DMS153 treated with DMSO at 0.1 percent for 48 hours (cell line): Measurements from ENCODE around the gene PRUNE2.
A peak's percentile ranks its signal among the peaks of the same experiment; 100 is the strongest.
"Not testable (repeated sequence)": the region's sequence is repeated elsewhere in the genome, so short reads cannot be mapped to it uniquely, and the experiment has no call there.

Source experiments
- DNase-seq: peaks from one replicate; lab custom pipeline; 2025; ENCODE audit not compliant: unreplicated experiment; lab: John Stamatoyannopoulos, UW

Gene PRUNE2

DNA sequence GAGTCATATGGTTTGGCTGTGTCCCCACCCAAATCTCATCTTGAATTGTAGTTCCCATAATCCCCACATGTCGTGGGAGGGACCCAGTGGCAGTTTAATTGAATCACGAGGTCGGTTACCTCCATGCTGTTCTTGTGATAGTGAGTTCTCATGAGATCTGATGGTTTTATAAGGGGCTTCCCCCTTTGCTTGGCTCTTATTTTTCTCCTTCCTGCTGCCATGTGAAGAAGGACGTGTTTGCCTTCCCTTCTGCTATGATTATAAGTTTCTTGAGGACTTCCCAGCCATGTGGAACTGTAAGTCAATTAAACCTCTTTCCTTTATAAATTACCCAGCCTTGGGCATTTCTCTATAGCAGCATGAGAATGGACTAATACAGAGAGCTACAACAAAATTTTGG is 163.0 kb downstream of the PRUNE2 start:
- not testable (repeated sequence) for DNase-seq

- no peak for DNase-seq
Observed at GRCh38 chr9:76741524-76741923, 164.4 kb downstream of the PRUNE2 start.

- no peak for DNase-seq
Observed at GRCh38 chr9:76738402-76738801, 167.5 kb downstream of the PRUNE2 start.

DNA sequence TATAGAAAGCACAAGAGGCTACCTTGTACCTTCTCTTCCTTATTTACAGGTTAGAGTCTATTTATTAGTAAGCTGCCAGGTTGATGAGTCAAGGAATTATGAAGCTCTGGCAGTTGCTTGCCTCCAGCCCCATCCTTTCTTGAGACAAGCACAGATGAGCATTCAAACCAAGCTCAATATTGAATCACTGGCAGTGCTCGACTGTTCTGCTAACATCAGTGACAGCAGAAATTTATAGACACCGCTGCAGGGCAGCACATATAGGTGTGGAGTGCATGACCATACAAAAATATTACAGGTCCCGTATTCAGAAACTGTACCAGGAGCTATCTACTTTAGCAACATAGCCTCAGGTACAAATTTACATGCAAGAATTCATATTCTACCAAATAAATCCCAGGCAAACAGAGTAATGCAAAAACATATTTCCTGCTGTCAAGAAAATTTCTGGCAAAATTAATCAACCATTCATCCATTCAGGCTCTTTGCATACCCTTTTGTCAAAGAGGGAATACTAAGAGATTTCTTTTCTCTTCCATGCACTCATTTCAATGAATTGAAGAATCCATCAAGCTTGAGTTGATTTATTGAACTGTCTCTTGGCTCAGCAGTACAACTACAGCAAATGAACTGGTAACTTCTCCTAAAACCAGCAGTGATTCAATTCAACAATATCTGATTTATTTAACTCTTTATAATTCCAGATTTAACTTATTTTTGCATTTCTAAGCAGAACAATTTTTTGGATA is 168.6 kb downstream of the PRUNE2 start:
- DNase-seq = no peak

DNA sequence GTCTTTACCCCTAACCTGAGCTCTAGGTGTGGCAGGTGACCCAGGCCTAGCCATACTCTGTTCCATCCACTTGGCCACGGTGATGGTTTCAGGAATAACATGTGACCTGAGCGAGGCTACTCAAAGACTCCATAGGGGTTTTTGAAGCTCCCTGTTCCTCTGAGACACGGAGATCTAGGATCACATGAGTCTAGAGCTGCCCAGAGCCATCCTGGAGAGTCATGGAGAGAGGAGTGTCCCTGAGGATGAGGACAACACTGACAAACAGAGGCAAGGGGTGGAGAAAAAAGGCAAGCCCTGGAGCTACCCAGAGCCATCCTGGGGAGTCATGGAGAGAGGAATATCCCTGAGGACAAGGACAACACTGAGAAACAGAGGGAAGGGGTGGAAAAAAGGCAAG is 171.2 kb downstream of the PRUNE2 start:
- DNase-seq = no peak

GRCh38 chr9:76733096-76733495 is 172.8 kb downstream of the PRUNE2 start:
- no peak for DNase-seq

GRCh38 chr9:76732341-76732958 is 173.5 kb downstream of the PRUNE2 start:
- no peak for DNase-seq

- DNase-seq = no peak
Observed at GRCh38 chr9:76730801-76731200, 175.1 kb downstream of the PRUNE2 start.

- peak; percentile 84 for DNase-seq
Observed at GRCh38 chr9:76729980-76730737, 175.8 kb downstream of the PRUNE2 start.

GRCh38 chr9:76729116-76729515 is 176.8 kb downstream of the PRUNE2 start:
- DNase-seq = no peak

GRCh38 chr9:76725885-76726284 is 180.0 kb downstream of the PRUNE2 start:
- DNase-seq = no peak

- DNase-seq = peak; percentile 68
Observed at GRCh38 chr9:76725011-76725546, 180.8 kb downstream of the PRUNE2 start.

DNA sequence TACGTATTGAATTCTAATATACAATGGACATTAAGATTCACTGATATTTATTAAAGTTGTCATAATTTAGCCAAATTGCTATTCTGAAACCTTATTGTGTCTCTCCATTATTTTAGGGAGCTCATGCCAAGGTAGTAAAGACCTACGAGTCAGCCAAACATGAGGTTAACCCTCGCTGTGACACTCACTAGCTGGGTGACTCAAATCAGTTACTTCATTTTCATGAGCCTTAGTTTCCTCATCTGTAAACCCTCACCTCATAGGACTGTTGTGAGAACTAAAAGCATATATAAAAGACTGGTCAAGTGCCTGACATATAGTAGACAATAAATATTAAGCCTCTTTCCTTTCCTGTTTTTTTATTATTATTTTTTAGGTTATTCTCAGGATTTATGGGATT is 185.7 kb downstream of the PRUNE2 start:
- no peak for DNase-seq

GRCh38 chr9:76718166-76718565 is 187.7 kb downstream of the PRUNE2 start:
- no peak for DNase-seq

DNA sequence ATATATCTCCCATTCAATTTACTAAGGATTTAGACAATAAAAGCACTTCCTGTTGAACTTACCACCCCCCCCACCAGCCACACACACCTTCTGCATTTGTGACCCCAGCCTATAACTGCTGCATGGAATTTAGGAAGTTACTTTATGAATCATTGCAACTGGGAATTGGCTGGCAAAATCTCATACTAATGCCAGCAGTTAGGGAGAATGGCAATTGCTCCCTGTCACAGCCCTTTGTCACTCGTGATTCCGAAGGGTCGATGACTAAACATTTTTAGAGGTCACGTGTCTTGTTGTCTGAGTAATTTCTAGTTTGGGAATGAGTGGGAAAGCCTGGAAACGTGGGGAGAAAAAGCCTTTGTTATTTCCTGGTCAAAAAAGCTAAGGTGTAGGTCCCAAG is 188.3 kb downstream of the PRUNE2 start:
- DNase-seq = peak; percentile 81

DNA sequence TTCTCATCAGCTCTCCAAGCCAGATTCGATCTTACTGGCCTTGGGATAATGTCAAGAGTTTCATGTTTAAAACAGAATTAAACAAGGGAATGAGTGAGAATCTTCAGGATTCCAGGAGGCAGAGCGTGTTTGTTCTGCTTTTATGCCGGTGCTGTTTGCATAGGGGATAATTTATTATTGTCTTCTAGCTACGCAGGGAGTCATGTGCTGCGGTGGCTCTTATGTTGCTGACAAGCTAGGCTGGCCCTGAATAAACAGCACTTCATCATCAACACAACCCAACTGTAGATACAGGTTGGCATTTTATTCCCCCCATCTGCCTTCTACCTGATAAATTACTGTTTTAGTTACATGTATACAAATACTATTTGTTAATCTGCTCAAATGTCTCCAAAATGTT is 188.7 kb downstream of the PRUNE2 start:
- peak; percentile 81 for DNase-seq

DNA sequence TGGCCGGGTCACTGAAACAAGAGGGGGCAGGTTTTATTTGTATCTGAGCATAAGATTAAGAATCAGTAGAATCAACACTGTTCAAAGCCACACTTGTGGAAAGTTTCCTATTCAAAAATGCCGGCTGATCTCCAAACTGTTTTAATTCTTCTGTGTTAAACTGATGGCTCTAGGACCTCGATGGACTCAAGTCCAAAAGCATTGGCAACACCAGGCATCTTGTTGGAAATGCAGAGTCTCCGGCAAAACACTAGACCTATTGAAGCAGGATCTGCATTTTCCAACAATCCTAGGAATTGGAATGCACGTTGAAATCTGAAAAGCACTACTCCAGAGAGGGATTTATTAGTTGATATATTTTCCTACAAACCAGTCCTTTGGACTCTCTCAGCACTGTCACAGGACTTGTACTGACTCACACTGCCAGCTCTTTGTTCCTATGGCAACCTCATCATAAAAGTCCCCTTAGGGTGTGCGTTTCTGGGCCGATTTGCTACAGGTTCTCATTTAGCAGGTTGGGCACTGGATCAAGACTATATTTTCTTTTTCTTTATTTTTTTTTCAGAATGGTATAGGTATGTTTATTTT is 189.7 kb downstream of the PRUNE2 start:
- no peak for DNase-seq

DNA sequence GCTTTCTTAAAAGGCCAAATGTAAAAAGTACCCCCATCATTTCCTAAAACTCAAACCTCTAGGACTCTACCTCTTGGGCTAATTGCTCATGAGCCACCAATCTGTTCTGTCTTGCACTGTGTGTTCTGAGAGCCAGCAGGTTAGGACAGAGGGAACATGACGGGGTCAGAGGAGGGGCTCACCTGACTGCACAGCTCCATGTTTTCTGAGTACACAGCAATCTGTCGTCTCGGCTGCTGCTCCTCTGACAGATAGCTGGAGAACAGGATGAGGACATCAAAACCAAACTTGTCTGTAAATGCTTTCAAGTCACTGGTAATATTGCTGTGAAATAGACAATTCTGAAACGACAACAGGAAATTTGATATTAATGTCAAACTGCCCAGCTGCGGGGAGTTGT is 192.5 kb downstream of the PRUNE2 start:
- DNase-seq = no peak

- DNase-seq = no peak
Observed at GRCh38 chr9:76709020-76709419, 196.9 kb downstream of the PRUNE2 start.

GRCh38 chr9:76707510-76707909 is 198.4 kb downstream of the PRUNE2 start:
- no peak for DNase-seq

GRCh38 chr9:76704593-76705204 is 201.2 kb downstream of the PRUNE2 start:
- peak; percentile 85 for DNase-seq
